NAMALWA (cell line): Measurements from ENCODE around the gene MACROD2.
A peak's percentile ranks its signal among the peaks of the same experiment; 100 is the strongest.

Experiments
- DNase-seq: peaks from one replicate; pipeline ENCODE4 v3.0.0-alpha.2; 2015; ENCODE audit warnings: low spot score

MACROD2 gene

DNA sequence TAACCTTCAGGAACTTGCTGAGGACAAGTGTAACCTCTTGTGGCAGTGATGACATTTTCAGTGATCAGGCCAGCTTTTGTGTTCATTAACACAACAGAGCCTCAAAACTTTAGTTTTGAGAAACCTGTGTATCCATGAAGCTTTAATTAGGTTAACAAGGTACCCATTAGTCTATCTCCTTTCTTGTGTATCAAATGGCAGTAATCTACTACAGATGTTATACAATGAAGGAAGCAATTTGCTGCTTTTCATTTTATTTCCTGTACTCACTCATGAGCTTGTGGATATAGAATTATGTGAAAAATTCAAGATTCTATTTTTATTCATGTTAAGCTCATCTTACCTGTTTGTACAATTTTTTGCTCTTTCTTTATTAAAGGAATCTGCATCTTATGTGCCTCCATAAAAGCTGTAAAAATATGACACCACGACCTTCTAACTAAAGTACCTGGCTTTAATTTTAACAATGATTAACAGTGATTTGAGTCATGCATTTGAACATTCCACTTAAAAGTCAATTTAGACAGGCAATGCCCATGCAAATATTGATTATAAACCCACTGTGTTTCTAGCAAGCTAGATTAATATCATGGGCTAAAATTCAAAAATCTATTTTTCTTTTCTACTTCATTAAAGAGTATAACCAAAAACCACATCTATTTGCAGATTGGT is 1680.6 kb downstream of the MACROD2 start:
- no peak for DNase-seq

GRCh38 chr20:15676815-15677214 is 1681.5 kb downstream of the MACROD2 start:
- DNase-seq = no peak

GRCh38 chr20:15682690-15683089 is 1687.4 kb downstream of the MACROD2 start:
- no peak for DNase-seq

DNA sequence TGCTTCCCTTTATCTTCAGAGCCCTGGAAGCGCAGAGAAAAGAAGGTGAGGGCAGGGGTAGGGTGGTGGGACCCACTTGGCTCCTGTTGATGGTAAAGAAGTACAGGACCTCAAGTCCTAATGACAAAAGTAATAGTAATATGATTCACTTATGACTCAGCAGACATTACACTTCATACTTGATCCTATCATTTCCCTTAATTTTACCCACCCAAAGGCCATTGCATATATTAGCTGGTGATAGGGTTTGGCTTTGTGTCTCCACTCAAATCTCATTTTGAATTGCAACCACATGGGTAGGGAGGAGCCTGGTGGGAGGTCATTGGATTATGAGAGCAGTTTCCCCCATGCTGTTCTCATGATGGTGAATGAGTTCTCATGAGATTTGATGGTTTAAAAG is 1697.3 kb downstream of the MACROD2 start:
- no peak for DNase-seq

- DNase-seq = peak; percentile 10
These were observed 1704.3 kb downstream of the MACROD2 start for GRCh38 chr20:15699431-15700146.

DNA sequence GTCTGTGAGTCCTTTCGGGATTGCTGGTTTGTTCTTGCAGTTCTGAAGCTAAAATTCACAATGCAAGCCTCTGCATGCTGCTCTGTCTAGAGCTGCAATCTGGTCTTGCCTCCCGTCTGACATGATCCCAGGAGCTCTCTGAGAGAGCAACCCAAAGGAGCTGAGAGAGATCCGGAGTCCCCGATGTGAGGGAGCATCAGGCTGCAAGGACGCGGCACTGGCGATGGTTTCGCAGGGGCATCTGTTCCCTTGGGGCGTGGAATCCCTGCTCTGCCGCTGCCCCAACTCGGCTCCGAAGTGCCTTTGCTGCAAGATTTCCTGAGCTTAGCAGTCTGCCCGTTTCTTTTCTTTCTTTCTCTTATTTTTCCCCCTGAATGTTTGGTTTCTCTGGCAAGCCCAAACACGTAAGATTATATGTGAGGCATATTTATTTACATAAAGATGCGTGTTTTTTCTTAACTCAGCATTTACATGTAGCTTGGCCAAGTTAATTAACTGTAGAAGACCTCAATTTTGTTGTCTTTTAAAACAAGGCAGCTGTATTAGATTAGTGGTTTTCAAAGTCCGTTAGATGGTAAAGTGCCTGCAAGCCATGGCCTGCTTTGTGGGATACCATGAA is 1704.9 kb downstream of the MACROD2 start:
- DNase-seq = no peak

GRCh38 chr20:15702161-15702560 is 1706.8 kb downstream of the MACROD2 start:
- DNase-seq = no peak

DNA sequence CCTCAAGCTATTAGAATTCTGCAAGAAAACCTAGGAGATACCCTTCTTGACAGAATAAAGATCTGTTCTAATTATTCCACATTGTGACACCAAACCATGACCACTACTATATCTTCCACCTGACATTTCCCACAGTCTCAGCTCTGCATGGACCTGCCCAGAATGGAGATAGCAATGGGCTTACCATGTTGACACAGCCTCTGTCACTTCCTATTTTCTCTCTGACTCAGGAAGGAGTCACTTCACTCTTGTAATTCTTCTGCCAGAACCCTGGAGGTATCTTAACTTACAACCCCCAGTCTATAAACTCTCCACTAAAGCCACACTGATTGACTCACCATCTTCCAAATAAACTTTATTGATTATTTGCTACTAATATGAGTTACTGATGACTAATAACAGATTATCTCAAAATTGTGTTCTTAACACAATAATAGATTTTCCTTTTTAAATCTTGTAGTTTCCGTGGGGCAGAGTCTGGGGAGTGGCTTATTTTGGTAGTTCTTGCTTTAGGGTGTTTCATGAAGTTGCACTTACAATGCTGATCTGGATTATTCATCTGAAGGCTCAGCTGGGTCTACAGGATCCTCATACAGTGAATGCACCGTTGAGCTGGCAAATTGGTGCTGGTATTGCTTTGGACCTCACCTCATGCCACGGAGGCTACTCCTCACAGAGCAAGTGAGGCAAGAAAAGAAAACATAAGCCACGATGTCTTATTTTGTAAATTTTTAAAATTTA is 1708.0 kb downstream of the MACROD2 start:
- no peak for DNase-seq

- DNase-seq = no peak
These were observed 1710.7 kb downstream of the MACROD2 start for GRCh38 chr20:15705975-15706374.

GRCh38 chr20:15706719-15707118 is 1711.4 kb downstream of the MACROD2 start:
- no peak for DNase-seq

DNA sequence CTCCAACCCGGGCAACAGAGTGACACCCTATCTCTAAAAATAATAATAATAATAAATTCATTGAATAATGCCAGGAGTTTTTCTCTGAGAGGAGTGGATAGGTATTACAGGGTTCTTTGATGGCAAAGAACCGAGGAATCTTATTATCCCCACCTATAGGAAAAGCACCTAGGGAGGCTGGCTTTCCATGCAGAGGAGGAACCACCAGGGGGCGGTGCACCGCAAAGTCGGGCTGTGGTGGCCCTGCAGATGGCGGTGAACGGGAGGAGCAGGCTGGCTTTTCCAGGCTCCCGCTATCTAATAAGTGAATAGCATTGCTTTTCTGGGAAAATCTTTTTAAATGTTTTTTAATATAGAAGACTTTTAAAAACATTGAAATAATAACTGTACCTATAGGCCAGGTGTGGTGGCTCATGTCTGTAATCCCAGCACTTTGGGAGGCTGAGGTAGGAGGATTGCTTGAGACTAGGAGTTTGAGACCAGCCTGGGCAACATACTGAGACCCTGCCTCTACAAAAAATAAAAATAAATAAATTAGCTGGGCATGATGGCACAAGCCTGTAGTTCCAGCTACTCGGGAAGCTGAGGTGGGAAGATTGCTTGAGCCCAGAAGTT is 1713.8 kb downstream of the MACROD2 start:
- peak; percentile 49 for DNase-seq

DNA sequence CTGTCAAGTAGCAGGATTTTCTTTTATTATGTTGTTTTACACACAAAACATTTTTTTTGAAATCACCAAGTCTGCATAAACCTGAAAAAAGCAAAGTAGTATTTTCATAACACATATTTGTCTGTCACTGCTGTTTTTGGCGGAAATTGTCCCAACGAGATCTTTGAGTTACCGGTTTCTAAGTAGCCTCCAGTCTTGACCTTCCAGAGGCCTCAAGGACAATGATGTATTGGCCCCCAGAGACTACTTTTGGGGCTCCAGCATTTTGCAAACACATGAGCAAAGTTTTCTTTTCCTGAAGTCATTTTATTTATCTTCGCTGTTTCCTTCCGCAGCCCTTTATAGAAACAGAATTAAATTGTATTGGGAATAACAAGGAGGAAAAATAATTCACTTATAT is 1715.3 kb downstream of the MACROD2 start:
- no peak for DNase-seq

GRCh38 chr20:15711177-15711576 is 1715.9 kb downstream of the MACROD2 start:
- no peak for DNase-seq

DNA sequence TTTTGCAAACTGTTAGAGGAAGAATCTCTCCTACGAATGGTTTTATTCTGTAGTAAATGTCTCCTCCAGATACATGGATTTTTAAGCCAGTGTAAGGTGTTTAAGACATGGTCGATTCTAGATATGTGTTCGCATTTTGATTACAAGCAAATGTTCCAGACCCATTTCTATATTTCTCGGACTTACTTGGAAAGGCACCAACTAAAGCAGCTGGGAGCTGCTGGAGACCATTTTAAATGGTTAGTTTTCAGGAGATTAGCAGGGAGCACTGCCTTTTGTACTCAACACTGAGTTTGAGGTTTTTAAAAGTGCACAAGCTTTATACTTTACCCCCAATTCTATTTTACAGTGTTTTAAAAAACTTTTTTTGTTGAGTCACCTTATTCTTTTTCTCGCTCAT is 1720.9 kb downstream of the MACROD2 start:
- DNase-seq = no peak

DNA sequence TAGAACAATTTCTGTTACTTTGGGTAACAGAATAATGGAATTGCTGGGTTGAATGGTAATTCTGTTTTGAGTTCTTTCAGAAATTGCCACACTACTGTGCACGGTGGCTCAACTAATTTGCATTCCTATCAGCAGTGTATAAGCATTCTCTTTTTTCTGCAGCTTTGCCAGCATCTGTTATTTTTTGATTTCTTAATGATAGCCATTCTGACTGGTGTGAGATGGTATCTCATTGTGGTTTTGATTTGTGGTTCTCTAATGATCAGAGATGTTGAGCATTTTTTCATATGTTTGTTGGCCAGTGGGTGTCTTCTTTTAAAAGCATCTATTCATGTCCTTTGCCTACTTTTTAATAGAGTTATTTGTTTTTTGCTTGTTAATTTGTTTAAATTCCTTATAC is 1731.1 kb downstream of the MACROD2 start:
- no peak for DNase-seq

DNA sequence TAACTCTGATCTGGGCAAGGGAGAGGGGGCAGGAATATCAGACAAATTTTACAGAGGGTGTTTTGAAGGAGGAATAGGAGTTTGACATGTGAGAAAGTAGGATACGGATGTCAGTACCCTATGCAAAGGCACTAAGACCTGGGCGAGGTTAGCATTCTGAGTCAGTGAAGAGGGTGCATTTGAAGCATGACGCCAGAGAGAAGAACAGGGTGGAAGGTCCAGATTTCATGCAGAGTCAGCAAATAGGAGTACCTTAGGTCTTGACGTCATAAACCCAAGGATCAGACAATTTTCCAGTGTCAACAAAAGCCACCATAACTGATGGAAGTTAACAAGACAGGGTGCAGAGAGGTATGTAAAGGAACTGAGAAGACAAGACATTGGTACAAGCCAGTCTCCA is 1738.7 kb downstream of the MACROD2 start:
- no peak for DNase-seq

DNA sequence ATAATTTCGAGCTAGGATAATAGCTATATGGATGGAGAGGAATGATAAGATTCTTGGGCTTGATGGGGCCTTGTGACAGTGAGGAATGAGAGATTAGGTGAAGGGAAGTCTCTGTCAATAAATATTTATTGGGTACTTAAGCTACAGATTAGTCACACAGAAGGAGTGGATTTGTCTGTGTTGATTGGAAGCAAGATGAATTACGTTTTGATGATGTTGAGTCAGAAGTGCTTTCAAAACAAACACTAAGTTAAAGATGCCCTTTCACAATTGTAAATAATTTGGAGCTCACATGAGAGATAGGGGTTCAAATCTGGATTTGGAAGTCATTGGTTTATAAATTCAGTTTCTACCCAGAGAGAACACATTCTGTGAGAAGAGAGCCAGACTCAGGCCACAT is 1743.7 kb downstream of the MACROD2 start:
- no peak for DNase-seq

DNA sequence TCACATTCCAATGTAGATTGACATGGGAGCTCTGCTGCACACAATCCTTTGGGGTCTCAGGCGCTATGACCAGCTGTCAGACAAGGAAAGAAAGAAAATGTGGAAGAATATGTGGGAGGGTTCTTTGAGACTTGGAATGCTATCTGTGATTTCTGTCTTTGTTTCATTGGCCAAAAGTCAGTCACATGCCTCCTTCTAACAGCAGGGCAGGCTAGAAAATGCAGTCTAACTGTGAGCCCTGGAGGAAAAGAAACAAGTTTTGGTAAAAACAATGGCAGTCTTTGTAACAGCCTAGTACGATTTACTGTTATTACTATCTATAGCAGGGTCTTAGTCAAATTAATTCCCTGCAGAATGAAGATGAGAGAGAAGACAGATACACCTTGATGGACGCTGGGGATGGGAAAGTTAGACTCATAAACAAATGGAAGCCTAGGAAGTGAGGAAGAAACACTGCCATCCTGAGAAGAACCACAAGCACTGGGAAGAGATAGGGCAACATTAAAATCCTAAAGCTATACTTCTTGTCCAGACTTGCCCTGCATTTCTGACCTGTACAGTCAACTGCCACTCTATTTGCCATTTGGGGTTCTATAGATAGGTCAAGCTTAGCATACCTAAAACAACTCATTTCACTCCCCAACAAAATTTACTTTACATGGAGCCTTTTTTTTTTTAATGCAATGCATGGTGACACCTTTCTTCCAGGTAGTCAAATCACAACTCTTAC is 1744.9 kb downstream of the MACROD2 start:
- DNase-seq = no peak

DNA sequence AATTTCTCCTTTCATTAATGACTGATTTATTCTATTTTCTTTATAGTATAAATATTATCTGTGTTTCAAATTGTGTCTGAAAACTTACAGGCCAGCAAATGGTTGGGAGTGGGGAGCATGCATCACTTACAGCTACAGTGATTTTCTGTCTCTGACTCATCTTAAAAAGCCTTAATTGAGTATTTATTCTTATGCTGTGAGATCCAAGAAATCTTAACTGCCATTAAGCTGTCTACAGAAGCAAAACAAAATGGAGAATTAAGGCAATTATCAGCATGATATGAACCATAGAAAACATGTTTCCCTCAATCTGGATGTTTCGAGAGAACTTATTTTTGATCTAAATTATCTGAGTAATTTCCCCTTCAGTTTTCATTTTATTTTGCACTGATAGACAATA is 1746.8 kb downstream of the MACROD2 start:
- DNase-seq = no peak

- DNase-seq = no peak
These were observed 1747.3 kb downstream of the MACROD2 start for GRCh38 chr20:15742627-15743026.

DNA sequence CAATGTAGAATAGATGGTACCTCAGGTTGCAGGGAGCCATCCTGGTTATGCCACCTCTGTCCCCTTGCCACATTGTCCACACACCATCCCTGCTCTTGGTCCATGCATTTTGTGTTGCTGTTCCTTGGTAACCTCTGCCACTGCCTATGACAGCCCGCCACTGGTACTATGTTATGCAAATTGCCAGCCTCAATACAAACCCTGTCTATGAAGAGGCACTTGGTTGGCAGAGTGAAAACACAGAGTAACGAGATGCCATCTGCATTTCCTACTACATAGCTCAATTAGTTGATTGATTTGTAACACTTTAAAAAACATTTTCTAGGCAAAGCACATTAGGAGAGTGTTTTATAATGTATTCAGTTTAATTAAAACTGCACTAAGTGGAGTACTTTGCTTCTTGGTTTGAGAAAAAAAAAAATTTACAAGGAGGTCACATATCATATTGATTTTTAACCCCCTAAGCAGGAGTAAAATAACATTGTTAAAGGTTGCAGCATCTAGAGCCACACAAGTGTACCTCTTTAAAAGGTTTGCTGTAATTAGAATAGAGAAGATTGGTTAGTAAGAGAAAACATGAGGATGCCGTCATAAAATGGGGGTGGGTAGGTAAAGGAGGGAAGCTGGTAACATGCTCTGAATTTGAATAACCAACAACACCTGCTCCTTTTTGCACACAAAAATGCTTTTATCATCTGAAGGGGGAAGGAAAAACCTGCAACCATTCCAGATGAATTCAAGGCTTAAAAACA is 1760.9 kb downstream of the MACROD2 start:
- no peak for DNase-seq
